Stimulated activated CD8-positive, alpha-beta memory T cell treated with anti-CD3 and anti-CD28 coated beads, Interleukin-12 subunit alpha, Interleukin-12 subunit beta, amount 100 ng/mL, for 24 hours (primary cell): ENCODE data around the gene SPATS2L.

ENCODE experiments used
- DNase-seq: peaks from one replicate; pipeline ENCODE4 v3.0.0-alpha.2; 2020; ENCODE audit errors: extremely low read depth

The SPATS2L gene

GRCh38 chr2:200466425-200467418 is 160.2 kb downstream of the SPATS2L start:
- DNase-seq = no peak

- DNase-seq = no peak
These were observed 161.6 kb downstream of the SPATS2L start for GRCh38 chr2:200467806-200468681.

- no peak for DNase-seq
These were observed 163.3 kb downstream of the SPATS2L start for GRCh38 chr2:200469708-200470211.

- DNase-seq = no peak
These were observed 163.7 kb downstream of the SPATS2L start for GRCh38 chr2:200470230-200470629.

- DNase-seq = no peak
These were observed 164.9 kb downstream of the SPATS2L start for GRCh38 chr2:200471324-200471848.

GRCh38 chr2:200471928-200472645 is 165.6 kb downstream of the SPATS2L start:
- DNase-seq = no peak

- no peak for DNase-seq
These were observed 166.5 kb downstream of the SPATS2L start for GRCh38 chr2:200472853-200473464.

GRCh38 chr2:200475795-200476194 is 169.3 kb downstream of the SPATS2L start:
- no peak for DNase-seq

GRCh38 chr2:200476836-200477235 is 170.3 kb downstream of the SPATS2L start:
- DNase-seq = no peak

GRCh38 chr2:200477667-200478131 is 171.2 kb downstream of the SPATS2L start:
- no peak for DNase-seq

GRCh38 chr2:200479692-200480265 is 173.3 kb downstream of the SPATS2L start:
- no peak for DNase-seq

GRCh38 chr2:200482194-200482593 is 175.7 kb downstream of the SPATS2L start:
- no peak for DNase-seq

GRCh38 chr2:200483729-200484198 is 177.3 kb downstream of the SPATS2L start:
- DNase-seq = no peak

- no peak for DNase-seq
These were observed 178.4 kb downstream of the SPATS2L start for GRCh38 chr2:200484934-200485333.

- no peak for DNase-seq
These were observed 180.0 kb downstream of the SPATS2L start for GRCh38 chr2:200486529-200486928.

- DNase-seq = no peak
These were observed 181.7 kb downstream of the SPATS2L start for GRCh38 chr2:200488169-200488568.

GRCh38 chr2:200490001-200490400 is 183.5 kb downstream of the SPATS2L start:
- DNase-seq = no peak

GRCh38 chr2:200492656-200493055 is 186.2 kb downstream of the SPATS2L start:
- no peak for DNase-seq

GRCh38 chr2:200494048-200494447 is 187.6 kb downstream of the SPATS2L start:
- DNase-seq = no peak

- DNase-seq = no peak
These were observed 190.2 kb downstream of the SPATS2L start for GRCh38 chr2:200496696-200497095.
